ENCODE data around the gene EXOC6B. TPM values are rescaled to one million over a fixed set of nuclear protein-coding genes. Genes with fewer than 3 reads are reported as not detected.

Gene EXOC6B
- total RNA-seq, 1 donor from 2014 or later, result 35.2 TPM

- DNase-seq (no peak), ATAC-seq (no peak)
- Histone ChIP-seq H3K36me3 (no peaks in the 10 kb centered on the region), H3K4me3 (no peak overlapping the region), H3K4me1 (peaks cover 4% of the 10 kb centered on the region), H3K27ac (no peak overlapping the region), H3K27me3 (no peaks in the 10 kb centered on the region), H3K9me3 (no peaks in the 10 kb centered on the region)
- no peak for TF ChIP-seq CTCF (IDR thresholded peaks at IDR 0.05)
- intact Hi-C loops (cut with DNase I), result no loop called here
Measured at GRCh38 chr2:72236445-72237067, 589.3 kb downstream of the EXOC6B start.

GRCh38 chr2:72235497-72236415 lies 590.1 kb downstream of the EXOC6B start:
- ATAC-seq (no peak), DNase-seq (no peak)
- H3K27me3 ChIP-seq, result no peaks in the 10 kb centered on the region
- intact Hi-C loops (cut with DNase I), result no loop called here
- no peaks in the 10 kb centered on the region for H3K9me3 ChIP-seq
- TF ChIP-seq CTCF (IDR thresholded peaks at IDR 0.05), result no peak
- no peak overlapping the region for H3K27ac ChIP-seq
- no peaks in the 10 kb centered on the region for H3K36me3 ChIP-seq
- H3K4me3 ChIP-seq, result no peak overlapping the region
- peaks cover 4% of the 10 kb centered on the region for H3K4me1 ChIP-seq

- Histone ChIP-seq H3K9me3 (no peaks in the 10 kb centered on the region), H3K4me1 (peaks cover 4% of the 10 kb centered on the region), H3K27me3 (no peaks in the 10 kb centered on the region), H3K4me3 (no peak overlapping the region), H3K27ac (no peak overlapping the region), H3K36me3 (no peaks in the 10 kb centered on the region)
- intact Hi-C loops (cut with DNase I), result no loop called here
- no peak for TF ChIP-seq CTCF (IDR thresholded peaks at IDR 0.05)
- DNase-seq (no peak), ATAC-seq (no peak)
Measured at GRCh38 chr2:72233211-72233610, 592.6 kb downstream of the EXOC6B start.

- H3K4me3 ChIP-seq, result no peak overlapping the region
- H3K4me1 ChIP-seq, result no peaks in the 10 kb centered on the region
- no peak for DNase-seq
- H3K36me3 ChIP-seq, result no peaks in the 10 kb centered on the region
- no peaks in the 10 kb centered on the region for H3K27me3 ChIP-seq
- H3K27ac ChIP-seq, result no peak overlapping the region
- TF ChIP-seq CTCF (IDR thresholded peaks at IDR 0.05), result no peak
- no peaks in the 10 kb centered on the region for H3K9me3 ChIP-seq
- no peak for ATAC-seq
- intact Hi-C loops (cut with DNase I), result no loop called here
Measured at GRCh38 chr2:72222829-72223564, 602.8 kb downstream of the EXOC6B start.

- H3K36me3 ChIP-seq, result no peaks in the 10 kb centered on the region
- intact Hi-C loops (cut with DNase I), result no loop called here
- DNase-seq, result no peak
Measured at GRCh38 chr2:72220170-72220569, 605.7 kb downstream of the EXOC6B start.

More at GRCh38 chr2:72220170-72220569, 605.7 kb downstream of the EXOC6B start:
- peak; percentile 7 for TF ChIP-seq CTCF (IDR thresholded peaks at IDR 0.05)
- no peaks in the 10 kb centered on the region for H3K27me3 ChIP-seq
- ATAC-seq, result no peak
- no peak overlapping the region for H3K4me3 ChIP-seq
- H3K9me3 ChIP-seq, result no peaks in the 10 kb centered on the region
- no peaks in the 10 kb centered on the region for H3K4me1 ChIP-seq
- H3K27ac ChIP-seq, result no peak overlapping the region

All from upper lobe of right lung (tissue), 1 donor.